ENCODE measurements around the gene IL31.

DNA sequence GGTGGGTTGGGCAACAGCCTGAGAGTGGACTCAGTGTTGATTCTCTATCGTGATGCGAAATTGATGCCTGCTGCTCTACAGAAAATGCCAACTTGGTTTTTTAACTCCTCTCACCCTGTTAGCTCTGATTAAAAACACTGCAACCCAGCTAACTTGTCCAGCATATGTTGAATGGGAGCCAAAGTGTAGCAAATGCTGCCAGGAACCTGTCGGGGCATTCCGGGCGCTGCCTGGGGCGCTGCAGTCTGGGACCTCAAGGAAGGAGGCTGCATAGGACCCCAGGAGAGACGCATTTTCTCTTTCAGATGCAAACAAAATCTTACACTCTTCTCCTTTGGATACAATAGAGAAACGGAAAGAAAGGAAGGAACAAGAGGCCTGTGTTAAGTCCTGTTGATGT lies 33.4 kb upstream of the IL31 start:
- TF ChIP-seq, protein P1, sequence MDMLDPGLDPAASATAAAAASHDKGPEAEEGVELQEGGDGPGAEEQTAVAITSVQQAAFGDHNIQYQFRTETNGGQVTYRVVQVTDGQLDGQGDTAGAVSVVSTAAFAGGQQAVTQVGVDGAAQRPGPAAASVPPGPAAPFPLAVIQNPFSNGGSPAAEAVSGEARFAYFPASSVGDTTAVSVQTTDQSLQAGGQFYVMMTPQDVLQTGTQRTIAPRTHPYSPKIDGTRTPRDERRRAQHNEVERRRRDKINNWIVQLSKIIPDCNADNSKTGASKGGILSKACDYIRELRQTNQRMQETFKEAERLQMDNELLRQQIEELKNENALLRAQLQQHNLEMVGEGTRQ (IDR thresholded peaks at IDR 0.05; ENCODE audit: low read depth, low read length) = no peak
- TF ChIP-seq POLR2A (IDR thresholded peaks at IDR 0.05; ENCODE audit: low read depth, low read length) = no peak
- TF ChIP-seq, protein P2, sequence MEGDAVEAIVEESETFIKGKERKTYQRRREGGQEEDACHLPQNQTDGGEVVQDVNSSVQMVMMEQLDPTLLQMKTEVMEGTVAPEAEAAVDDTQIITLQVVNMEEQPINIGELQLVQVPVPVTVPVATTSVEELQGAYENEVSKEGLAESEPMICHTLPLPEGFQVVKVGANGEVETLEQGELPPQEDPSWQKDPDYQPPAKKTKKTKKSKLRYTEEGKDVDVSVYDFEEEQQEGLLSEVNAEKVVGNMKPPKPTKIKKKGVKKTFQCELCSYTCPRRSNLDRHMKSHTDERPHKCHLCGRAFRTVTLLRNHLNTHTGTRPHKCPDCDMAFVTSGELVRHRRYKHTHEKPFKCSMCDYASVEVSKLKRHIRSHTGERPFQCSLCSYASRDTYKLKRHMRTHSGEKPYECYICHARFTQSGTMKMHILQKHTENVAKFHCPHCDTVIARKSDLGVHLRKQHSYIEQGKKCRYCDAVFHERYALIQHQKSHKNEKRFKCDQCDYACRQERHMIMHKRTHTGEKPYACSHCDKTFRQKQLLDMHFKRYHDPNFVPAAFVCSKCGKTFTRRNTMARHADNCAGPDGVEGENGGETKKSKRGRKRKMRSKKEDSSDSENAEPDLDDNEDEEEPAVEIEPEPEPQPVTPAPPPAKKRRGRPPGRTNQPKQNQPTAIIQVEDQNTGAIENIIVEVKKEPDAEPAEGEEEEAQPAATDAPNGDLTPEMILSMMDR (conservative IDR thresholded peaks at IDR 0.05; ENCODE audit: low read depth, low read length) = no peak
- TF ChIP-seq SMC3 (IDR thresholded peaks at IDR 0.05; ENCODE audit: low read depth, low read length) = no peak
- no peak for TF ChIP-seq MXI1 (IDR thresholded peaks at IDR 0.05; ENCODE audit: borderline replicate concordance, low read depth, low read length)
- no peak for TF ChIP-seq BHLHE40 (IDR thresholded peaks at IDR 0.05; ENCODE audit: low read depth, low read length)
- TF ChIP-seq NFE2L2 (IDR thresholded peaks at IDR 0.05; ENCODE audit: low read depth, low read length) = no peak
- no peak for TF ChIP-seq FOS (IDR thresholded peaks at IDR 0.05; ENCODE audit: low read depth, low read length)

Measured in IMR-90 (cell line).